ENCODE results near the gene A4GNT.
"Not testable (repeated sequence)": the region's sequence is repeated elsewhere in the genome, so short reads cannot be mapped to it uniquely, and the experiment has no call there.

Gene A4GNT

DNA sequence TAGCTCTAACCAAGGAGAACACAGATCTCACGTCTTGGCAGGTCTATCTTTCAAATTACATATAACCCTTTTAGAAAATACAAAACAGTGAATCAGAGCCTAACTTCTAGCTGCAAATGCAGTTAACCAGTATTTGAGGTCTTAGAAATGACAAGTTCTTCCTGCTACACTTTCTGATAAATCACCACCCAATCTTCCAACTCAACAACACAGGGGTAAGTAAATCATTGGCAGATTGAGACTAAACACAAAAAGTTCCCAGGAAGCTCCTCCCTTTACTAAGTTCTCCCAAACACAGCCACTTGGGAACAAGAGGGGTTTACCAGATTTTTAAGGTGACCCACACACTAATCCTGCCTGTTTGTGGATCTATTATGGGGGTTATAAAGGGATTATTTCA, at the start of gene A4GNT:
Gene A4GNT (minus strand): TSS at position 152 of the 400 bp plus-strand sequence. CDS start 1,134 bp downstream, outside the sequence.
- Histone ChIP-seq H3K4me3 (ENCODE audit: low read length) (no peak within 1 kb of the TSS), H3K4me1 (ENCODE audit: insufficient read depth, low read length) (no peaks in the 10 kb centered on the region), H3K27me3 (ENCODE audit: insufficient read depth, low read length) (no peaks in the 10 kb centered on the region), H3K9ac (ENCODE audit: low read depth, low read length) (no peak within 1 kb of the TSS), H3K27ac (ENCODE audit: low read length) (no peak within 1 kb of the TSS), H3K9me3 (ENCODE audit: insufficient read depth, low read depth, low read length) (no peaks in the 10 kb centered on the region), H3K36me3 (ENCODE audit: insufficient read depth, low read depth, low read length) (no peaks in the 10 kb centered on the region)

DNA sequence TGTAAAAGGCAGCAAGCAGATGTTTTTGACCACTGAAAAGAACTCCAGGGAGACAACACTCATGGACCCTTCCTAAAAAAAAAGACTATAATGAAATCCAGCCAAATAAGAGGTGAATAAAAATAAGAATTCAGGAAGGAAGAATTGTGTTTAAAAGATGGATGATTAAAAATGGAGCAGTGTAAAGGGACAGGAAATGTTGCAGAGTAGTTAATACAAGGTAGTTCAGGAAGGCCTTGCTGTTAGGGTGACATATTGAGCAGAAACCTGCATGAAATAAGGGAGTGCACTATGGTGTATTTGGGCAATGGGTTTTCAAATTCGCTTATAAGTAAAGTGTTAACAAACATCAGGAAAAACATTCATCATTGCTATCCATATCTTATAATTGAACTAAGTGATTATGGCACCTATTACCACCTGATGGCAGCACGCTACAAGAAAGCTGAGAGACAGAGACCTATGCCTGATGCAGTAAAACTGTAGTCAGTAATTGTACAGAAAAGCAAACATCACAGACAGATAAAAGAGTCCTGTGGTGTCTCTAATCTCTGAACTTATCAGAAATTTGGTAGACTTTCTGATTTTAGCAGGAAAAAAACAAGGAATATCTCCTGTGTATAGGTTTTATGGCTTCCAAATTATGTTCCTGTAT, 48.3 kb upstream of the A4GNT start:
- Histone ChIP-seq H3K9me3 (ENCODE audit: insufficient read depth, low read depth, low read length) (no peaks in the 10 kb centered on the region), H3K36me3 (ENCODE audit: insufficient read depth, low read depth, low read length) (no peaks in the 10 kb centered on the region), H3K4me1 (ENCODE audit: insufficient read depth, low read length) (no peaks in the 10 kb centered on the region), H3K9ac (ENCODE audit: low read depth, low read length) (no peak overlapping the region), H3K27me3 (ENCODE audit: insufficient read depth, low read length) (peaks cover 16% of the 10 kb centered on the region; the same call in 1 of the 2 replicates), H3K4me3 (ENCODE audit: low read length) (no peak overlapping the region), H3K27ac (ENCODE audit: low read length) (no peak overlapping the region)

DNA sequence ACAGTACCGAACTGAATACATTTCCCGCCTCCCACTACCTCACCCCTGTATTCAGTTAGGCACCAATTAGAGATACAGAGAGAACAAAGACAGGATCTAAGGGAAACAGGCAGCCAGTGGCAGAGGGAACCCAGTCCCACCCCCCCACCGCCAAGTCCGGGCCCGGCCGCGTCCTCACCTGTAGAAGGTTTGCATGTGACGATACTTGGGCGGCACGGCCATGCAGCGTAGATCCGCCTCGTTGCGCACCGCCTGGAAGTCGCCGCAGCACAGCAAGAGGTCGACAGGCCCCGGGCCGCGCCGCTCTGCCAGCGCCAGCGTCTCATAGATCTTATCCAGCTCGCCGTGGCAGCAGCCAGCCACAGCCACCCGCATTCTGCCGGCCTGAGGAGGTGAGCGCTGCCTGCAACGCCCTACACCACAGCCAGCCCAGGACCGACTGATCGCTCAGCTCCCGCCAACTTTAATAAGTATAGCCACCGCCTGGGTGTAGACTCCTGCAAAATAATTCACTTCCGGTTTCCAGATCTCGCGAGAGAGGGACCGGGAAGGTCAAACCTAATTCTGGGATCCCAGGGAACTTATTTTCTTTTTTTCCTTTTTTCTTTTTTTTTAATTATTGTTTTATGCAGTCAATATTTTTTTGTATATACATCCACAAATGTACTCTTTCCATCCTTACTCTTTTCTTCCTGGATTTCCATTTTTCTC, 42.4 kb upstream of the A4GNT start, which contains the start of gene DBR1:
Gene DBR1 (minus strand): TSS at position 501 of the 711 bp plus-strand sequence. CDS start 126 bp downstream, at position 375.
- peak within 1 kb of the TSS; percentile 80 for H3K4me3 ChIP-seq (ENCODE audit: low read length)
- no peaks in the 10 kb centered on the region for H3K9me3 ChIP-seq (ENCODE audit: insufficient read depth, low read depth, low read length)
- H3K9ac ChIP-seq (ENCODE audit: low read depth, low read length), result peak within 1 kb of the TSS; percentile 89
- peaks cover 34% of the 10 kb centered on the region for H3K36me3 ChIP-seq (ENCODE audit: insufficient read depth, low read depth, low read length)
- 0 out of 2 replicates have a peak, but pooled peaks cover 4% of the 10 kb centered on the region for H3K4me1 ChIP-seq (ENCODE audit: insufficient read depth, low read length)
- H3K27me3 ChIP-seq (ENCODE audit: insufficient read depth, low read length), result no peaks in the 10 kb centered on the region
- peak within 1 kb of the TSS; percentile 62 for H3K27ac ChIP-seq (ENCODE audit: low read length)

DNA sequence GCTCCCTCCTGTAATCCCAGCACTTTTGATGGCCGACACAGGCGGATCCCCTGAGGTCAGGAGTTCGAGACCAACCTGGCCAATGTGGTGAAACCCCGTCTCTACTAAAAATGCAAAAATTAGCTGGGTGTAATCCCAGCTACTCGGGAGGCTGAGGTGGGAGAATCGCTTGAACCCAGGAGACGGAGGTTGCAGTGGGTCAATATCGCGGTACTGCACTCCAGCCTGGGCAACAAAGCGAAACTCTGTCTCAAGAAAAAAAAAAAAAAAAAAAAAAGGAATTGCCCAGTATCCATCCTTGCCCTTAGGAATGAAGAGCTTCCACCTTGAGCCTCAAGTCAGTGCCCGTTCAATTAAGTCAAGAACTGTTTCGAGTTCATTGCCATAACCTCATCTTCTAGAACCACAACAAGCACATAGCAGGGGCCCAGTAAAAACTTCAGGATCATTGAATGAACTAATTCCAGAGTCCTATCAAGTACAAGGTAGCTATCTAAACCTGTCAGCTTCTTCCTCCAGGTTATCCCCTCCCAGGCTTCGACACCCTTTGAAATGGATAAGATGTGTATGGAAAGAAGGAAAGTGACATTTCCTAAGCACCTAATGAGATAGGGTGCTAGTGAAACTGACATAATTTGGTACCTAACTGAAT, 41.7 kb upstream of the A4GNT start:
- Histone ChIP-seq H3K9ac (ENCODE audit: low read depth, low read length) (peak overlapping the region; percentile 89), H3K27ac (ENCODE audit: low read length) (no peak overlapping the region), H3K9me3 (ENCODE audit: insufficient read depth, low read depth, low read length) (no peaks in the 10 kb centered on the region), H3K27me3 (ENCODE audit: insufficient read depth, low read length) (no peaks in the 10 kb centered on the region), H3K4me1 (ENCODE audit: insufficient read depth, low read length) (0 out of 2 replicates have a peak, but pooled peaks cover 4% of the 10 kb centered on the region), H3K36me3 (ENCODE audit: insufficient read depth, low read depth, low read length) (peaks cover 40% of the 10 kb centered on the region), H3K4me3 (ENCODE audit: low read length) (peak overlapping the region; percentile 80)

DNA sequence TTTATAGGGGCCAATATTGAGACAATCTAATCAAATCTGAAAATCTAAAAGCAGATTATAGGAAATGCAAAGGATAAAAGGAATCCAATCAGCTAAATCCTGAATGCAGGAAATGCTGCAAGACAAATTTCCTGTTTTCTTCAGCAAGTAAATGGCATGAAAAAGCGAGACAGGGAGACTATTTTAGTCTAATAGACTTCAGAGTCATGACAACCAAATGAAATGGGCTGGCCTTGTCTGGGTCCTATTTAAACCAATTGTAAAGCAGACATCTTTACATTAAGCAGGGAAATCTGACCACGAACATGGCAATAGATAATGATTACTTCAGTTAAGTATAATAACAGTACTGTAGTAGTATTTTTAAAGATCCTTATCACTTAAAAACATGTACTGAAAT, 40.4 kb upstream of the A4GNT start:
- no peak overlapping the region for H3K27ac ChIP-seq (ENCODE audit: low read length)
- no peaks in the 10 kb centered on the region for H3K9me3 ChIP-seq (ENCODE audit: insufficient read depth, low read depth, low read length)
- H3K27me3 ChIP-seq (ENCODE audit: insufficient read depth, low read length), result no peaks in the 10 kb centered on the region
- H3K4me1 ChIP-seq (ENCODE audit: insufficient read depth, low read length), result 0 out of 2 replicates have a peak, but pooled peaks cover 4% of the 10 kb centered on the region
- H3K36me3 ChIP-seq (ENCODE audit: insufficient read depth, low read depth, low read length), result peaks cover 49% of the 10 kb centered on the region
- H3K4me3 ChIP-seq (ENCODE audit: low read length), result no peak overlapping the region
- H3K9ac ChIP-seq (ENCODE audit: low read depth, low read length), result no peak overlapping the region

DNA sequence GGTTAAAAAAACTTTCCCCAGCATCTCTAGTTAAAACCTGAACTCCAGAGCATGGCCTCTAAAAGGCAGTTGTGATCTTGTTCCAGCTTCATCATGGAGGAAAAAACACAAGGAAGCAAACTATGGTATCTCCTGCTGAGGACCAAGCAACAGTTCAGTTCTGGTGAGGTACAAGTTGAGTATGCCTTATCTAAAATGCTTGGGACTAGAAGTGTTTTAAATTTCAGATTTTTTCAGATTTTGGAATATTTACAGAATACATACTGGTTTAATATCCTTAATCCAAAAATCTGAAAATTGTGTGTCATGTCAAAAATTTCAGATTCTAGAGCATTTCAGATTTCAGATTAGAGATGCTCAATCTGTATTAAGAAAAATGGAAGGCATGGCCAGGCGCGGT, 32.9 kb upstream of the A4GNT start:
- Histone ChIP-seq H3K4me1 (ENCODE audit: insufficient read depth, low read length) (no peaks in the 10 kb centered on the region), H3K9ac (ENCODE audit: low read depth, low read length) (no peak overlapping the region), H3K36me3 (ENCODE audit: insufficient read depth, low read depth, low read length) (peaks cover 87% of the 10 kb centered on the region), H3K4me3 (ENCODE audit: low read length) (no peak overlapping the region), H3K27me3 (ENCODE audit: insufficient read depth, low read length) (no peaks in the 10 kb centered on the region), H3K9me3 (ENCODE audit: insufficient read depth, low read depth, low read length) (no peaks in the 10 kb centered on the region), H3K27ac (ENCODE audit: low read length) (no peak overlapping the region)

DNA sequence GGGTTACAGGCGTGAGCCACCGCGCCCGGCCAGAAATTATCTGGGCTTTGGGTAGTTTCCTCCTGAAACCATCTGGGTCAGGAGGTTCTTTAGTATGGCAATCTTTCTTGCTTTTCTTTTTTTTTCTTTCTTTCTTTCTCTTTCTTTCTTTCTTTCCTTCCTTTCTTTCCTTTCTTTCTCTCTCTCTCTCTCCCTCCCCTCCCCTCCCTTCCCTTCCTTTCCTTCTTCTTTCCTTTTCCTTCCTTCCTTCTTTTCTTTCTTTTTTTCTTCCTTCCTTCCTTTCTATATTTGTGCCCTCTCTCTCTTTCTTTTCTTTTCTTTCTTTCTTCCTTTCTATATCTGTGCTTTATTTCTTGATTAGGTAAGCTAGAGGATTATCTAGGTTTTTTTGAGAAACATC, 25.6 kb upstream of the A4GNT start:
- H3K4me3 ChIP-seq (ENCODE audit: low read length), result no peak overlapping the region
- H3K9ac ChIP-seq (ENCODE audit: low read depth, low read length), result no peak overlapping the region

DNA sequence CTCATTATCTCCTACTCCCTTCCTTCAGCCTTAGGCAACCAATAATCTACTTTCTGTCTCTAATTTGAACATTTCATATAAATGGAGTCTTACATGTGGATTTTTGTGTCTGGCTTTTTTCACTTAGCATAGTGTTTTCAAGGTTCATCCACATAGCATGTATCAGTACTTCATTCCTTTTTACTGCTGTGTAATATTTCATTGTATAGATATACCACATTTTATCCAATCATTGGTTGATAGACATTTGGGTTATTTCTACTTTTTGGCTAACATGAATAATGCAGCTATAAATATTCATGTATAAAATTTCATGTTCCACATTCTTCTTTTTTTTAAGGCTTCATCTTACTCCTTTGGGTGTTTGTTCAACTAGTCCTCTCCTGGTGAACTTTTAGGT, 22.3 kb upstream of the A4GNT start:
- Histone ChIP-seq H3K9ac (ENCODE audit: low read depth, low read length) (no peak overlapping the region), H3K36me3 (ENCODE audit: insufficient read depth, low read depth, low read length) (no peaks in the 10 kb centered on the region), H3K27ac (ENCODE audit: low read length) (no peak overlapping the region), H3K9me3 (ENCODE audit: insufficient read depth, low read depth, low read length) (peaks cover 7% of the 10 kb centered on the region; the same call in 1 of the 2 replicates), H3K4me3 (ENCODE audit: low read length) (no peak overlapping the region), H3K4me1 (ENCODE audit: insufficient read depth, low read length) (no peaks in the 10 kb centered on the region), H3K27me3 (ENCODE audit: insufficient read depth, low read length) (no peaks in the 10 kb centered on the region)

More for the DNA sequence above, 25.6 kb upstream of the A4GNT start:
- H3K4me1 ChIP-seq (ENCODE audit: insufficient read depth, low read length), result no peaks in the 10 kb centered on the region
- peaks cover 24% of the 10 kb centered on the region for H3K36me3 ChIP-seq (ENCODE audit: insufficient read depth, low read depth, low read length)
- peaks cover 7% of the 10 kb centered on the region; the same call in 1 of the 2 replicates for H3K9me3 ChIP-seq (ENCODE audit: insufficient read depth, low read depth, low read length)
- H3K27me3 ChIP-seq (ENCODE audit: insufficient read depth, low read length), result no peaks in the 10 kb centered on the region
- no peak overlapping the region for H3K27ac ChIP-seq (ENCODE audit: low read length)

DNA sequence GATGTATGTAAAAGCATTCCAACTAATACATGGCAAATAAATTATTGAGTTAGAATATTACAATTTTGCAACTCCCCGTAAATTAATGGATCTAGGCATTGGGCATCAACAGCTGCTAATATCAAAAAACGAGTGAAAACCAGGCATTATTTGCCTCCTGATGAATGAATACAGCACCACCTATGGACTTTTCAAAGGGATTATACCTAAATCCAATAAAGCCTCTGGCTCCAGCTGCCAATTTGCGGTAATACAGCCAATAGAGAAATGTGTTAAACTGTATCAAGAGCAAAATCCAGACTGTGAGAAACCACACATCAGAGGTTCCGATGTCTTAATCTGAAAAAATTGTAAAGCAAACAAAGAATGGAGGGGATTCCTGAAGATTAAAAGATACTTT, 16.3 kb upstream of the A4GNT start:
- Histone ChIP-seq H3K4me1 (ENCODE audit: insufficient read depth, low read length) (no peaks in the 10 kb centered on the region), H3K9ac (ENCODE audit: low read depth, low read length) (no peak overlapping the region), H3K4me3 (ENCODE audit: low read length) (no peak overlapping the region), H3K9me3 (ENCODE audit: insufficient read depth, low read depth, low read length) (no peaks in the 10 kb centered on the region), H3K27ac (ENCODE audit: low read length) (no peak overlapping the region), H3K27me3 (ENCODE audit: insufficient read depth, low read length) (no peaks in the 10 kb centered on the region), H3K36me3 (ENCODE audit: insufficient read depth, low read depth, low read length) (no peaks in the 10 kb centered on the region)

DNA sequence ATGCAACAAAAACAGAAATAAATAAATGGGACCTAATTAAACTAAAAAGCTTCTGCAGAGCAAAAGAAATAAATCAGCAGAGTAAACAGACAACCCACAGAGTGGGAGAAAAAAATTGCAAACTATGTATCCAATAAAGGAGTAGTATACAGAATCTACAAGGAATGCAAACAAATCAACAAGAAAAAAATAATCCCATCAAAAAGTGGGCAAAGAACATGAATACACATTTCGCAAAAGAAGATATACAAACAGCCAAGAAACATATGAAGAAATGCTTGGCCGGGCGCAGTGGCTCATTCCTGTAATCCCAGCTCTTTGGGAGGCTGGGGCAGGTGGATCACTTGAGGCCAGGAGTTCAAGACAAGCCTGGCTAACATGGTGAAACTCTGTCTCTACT, 10.0 kb upstream of the A4GNT start:
- H3K4me1 ChIP-seq (ENCODE audit: insufficient read depth, low read length); H3K4me3 ChIP-seq (ENCODE audit: low read length); H3K9me3 ChIP-seq (ENCODE audit: insufficient read depth, low read depth, low read length); H3K27me3 ChIP-seq (ENCODE audit: insufficient read depth, low read length); H3K9ac ChIP-seq (ENCODE audit: low read depth, low read length); H3K36me3 ChIP-seq (ENCODE audit: insufficient read depth, low read depth, low read length); H3K27ac ChIP-seq (ENCODE audit: low read length): not testable (repeated sequence)

DNA sequence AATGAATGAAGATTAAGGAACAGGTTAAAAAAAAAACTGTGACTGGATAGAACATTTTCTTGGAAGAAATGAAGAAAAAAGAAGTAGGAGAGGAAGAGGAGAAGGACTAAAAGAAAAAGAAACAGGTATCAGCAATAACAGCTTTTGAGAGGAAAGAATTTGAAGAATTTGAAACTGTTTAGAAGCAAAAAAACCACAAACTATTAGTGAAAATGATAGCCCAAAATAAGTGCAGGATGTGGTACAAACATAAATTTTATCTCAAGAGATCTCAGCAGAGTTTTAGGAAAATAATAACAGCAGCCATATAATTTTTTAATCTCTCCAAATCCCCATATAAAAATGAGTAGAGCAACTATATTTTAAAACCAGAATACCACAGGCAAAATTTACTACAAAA, 8.8 kb upstream of the A4GNT start:
- H3K4me1 ChIP-seq (ENCODE audit: insufficient read depth, low read length), result no peaks in the 10 kb centered on the region
- H3K36me3 ChIP-seq (ENCODE audit: insufficient read depth, low read depth, low read length), result no peaks in the 10 kb centered on the region
- no peaks in the 10 kb centered on the region for H3K27me3 ChIP-seq (ENCODE audit: insufficient read depth, low read length)
- no peak overlapping the region for H3K9ac ChIP-seq (ENCODE audit: low read depth, low read length)
- H3K4me3 ChIP-seq (ENCODE audit: low read length), result no peak overlapping the region
- H3K9me3 ChIP-seq (ENCODE audit: insufficient read depth, low read depth, low read length), result no peaks in the 10 kb centered on the region
- H3K27ac ChIP-seq (ENCODE audit: low read length), result no peak overlapping the region
